Colonic mucosa (tissue), 4 donors: Measurements from ENCODE around the gene ABCF3. TPM values are rescaled to one million over a fixed set of nuclear protein-coding genes. Genes with fewer than 3 reads are reported as not detected.

ENCODE experiments used
- DNase-seq: peaks from one replicate; pipeline ENCODE4 v3.0.0-alpha.2; 2020
- H3K27ac ChIP-seq: fragments of 200-600 bp; one replicate; pipeline ENCODE4 v1.8.0; 2021
- H3K27me3 ChIP-seq: fragments of 200-600 bp; one replicate; pipeline ENCODE4 v1.8.0; 2021
- H3K36me3 ChIP-seq: fragments of 200-600 bp; one replicate; pipeline ENCODE4 v1.8.0; 2021
- H3K4me1 ChIP-seq: fragments of 200-600 bp; one replicate; pipeline ENCODE4 v1.8.0; 2021; ENCODE audit warnings: mild to moderate bottlenecking
- H3K4me3 ChIP-seq: fragments of 200-600 bp; one replicate; pipeline ENCODE4 v1.8.0; 2021
- H3K9ac ChIP-seq, 2 donors: one replicate each; pipeline ENCODE4 v1.7.0; 2013; ENCODE audit warnings: control low read depth in 2 of 2, low read depth in 2 of 2, low read length in 2 of 2
- H3K9me3 ChIP-seq: fragments of 200-600 bp; one replicate; pipeline ENCODE4 v1.8.0; 2021
- CTCF ChIP-seq: fragments of 200-600 bp; IDR thresholded peaks from one replicate; pipeline ENCODE4 v1.8.0; 2022; ENCODE audit warnings: antibody characterized with exemption, mild to moderate bottlenecking
- intact Hi-C: fragments of 100-400 bp; cut with DNase I; formaldehyde crosslinking; loops from one replicate; pipeline ENCODE4 v1.14.1; 2022
- total RNA-seq, 2 donors: library from RNA; stranded (reverse); fragmentation: NEBNext Ultra II Directional in 1 of 2; extraction: Animal tissue kit (Norgen Biotek cat#: 25700) in 1 of 2; gene quantifications; one replicate each; pipeline ENCODE4 v1.2.1, GENCODE V29; 2021
- donor health status: healthy.
- donor health status: DM: no; HTN: no; CAD: no.
- donor health status: DM: no; HTN: no; CAD: no.

ABCF3 gene
- total RNA-seq, result 10 to 100 TPM; 54.6 to 82.4 TPM

DNA sequence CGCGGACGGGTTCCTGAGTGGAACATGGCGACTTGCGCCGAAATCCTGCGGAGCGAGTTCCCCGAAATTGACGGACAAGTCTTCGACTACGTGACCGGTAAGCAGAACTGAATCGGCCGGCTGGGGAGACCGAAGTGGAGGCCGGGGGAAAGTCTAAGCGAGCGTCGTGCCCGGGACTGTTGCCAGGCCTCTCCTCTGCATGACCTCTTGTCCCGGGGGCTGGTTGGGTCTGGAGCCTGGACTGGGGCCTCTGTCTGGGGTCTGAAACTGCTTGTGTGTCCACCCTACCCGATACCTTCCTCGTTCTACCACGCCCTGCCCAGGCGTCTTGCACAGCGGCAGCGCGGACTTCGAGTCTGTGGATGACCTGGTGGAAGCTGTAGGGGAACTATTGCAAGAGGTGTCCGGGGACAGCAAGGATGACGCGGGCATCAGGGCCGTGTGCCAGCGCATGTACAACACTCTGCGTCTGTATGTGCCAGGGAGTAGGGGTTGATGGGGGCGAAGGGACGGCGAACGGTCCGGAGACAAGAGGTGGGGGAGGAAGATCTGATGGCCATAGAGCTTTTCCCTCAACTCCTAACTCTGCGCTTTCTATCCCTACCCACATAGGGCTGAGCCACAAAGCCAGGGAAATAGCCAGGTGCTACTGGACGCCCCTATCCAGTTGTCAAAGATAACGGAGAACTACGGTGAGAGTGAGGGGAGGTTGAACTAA lies at the start of gene ABCF3:
ABCF3 (plus strand) TSS at position 16 of the 718 bp plus-strand sequence; CDS start at position 25, 9 bp downstream.
- peak within 1 kb of the TSS; percentile 66 for H3K27ac ChIP-seq
- H3K9me3 ChIP-seq, result no peaks in the 10 kb centered on the region
- peak within 1 kb of the TSS; percentile 90 to 94 for H3K9ac ChIP-seq
- H3K36me3 ChIP-seq, result peaks cover 24% of the 10 kb centered on the region
- no peak for TF ChIP-seq CTCF
- H3K4me3 ChIP-seq, result peak within 1 kb of the TSS; percentile 66
- DNase-seq, result peak; percentile 63
- intact Hi-C loops, result no loop called here
- H3K4me1 ChIP-seq, result peaks cover 8% of the 10 kb centered on the region
- H3K27me3 ChIP-seq, result no peaks in the 10 kb centered on the region

- H3K27me3 ChIP-seq, result no peaks in the 10 kb centered on the region
- no peak overlapping the region for H3K9ac ChIP-seq
- intact Hi-C loops, result loop anchor here (5.0 kb wide), 1 partner anchor 102 kb away; no protein-coding TSS in a partner anchor
- no peak overlapping the region for H3K27ac ChIP-seq
- TF ChIP-seq CTCF, result no peak
- H3K9me3 ChIP-seq, result no peaks in the 10 kb centered on the region
- no peak for DNase-seq
- H3K36me3 ChIP-seq, result peaks cover 15% of the 10 kb centered on the region
- H3K4me1 ChIP-seq, result peaks cover 9% of the 10 kb centered on the region
- no peak overlapping the region for H3K4me3 ChIP-seq
Observed at GRCh38 chr3:184140436-184140835, 45.6 kb upstream of the ABCF3 start.

- Histone ChIP-seq H3K27ac (no peak overlapping the region), H3K36me3 (peaks cover 15% of the 10 kb centered on the region), H3K4me3 (no peak overlapping the region), H3K4me1 (no peaks in the 10 kb centered on the region), H3K9me3 (no peaks in the 10 kb centered on the region), H3K9ac (no peak overlapping the region), H3K27me3 (no peaks in the 10 kb centered on the region)
- DNase-seq, result no peak
- intact Hi-C loops, result loop anchor here (5.0 kb wide), 1 partner anchor 100 kb away; no protein-coding TSS in a partner anchor
- no peak for TF ChIP-seq CTCF
Observed at GRCh38 chr3:184142199-184142598, 43.8 kb upstream of the ABCF3 start.

DNA sequence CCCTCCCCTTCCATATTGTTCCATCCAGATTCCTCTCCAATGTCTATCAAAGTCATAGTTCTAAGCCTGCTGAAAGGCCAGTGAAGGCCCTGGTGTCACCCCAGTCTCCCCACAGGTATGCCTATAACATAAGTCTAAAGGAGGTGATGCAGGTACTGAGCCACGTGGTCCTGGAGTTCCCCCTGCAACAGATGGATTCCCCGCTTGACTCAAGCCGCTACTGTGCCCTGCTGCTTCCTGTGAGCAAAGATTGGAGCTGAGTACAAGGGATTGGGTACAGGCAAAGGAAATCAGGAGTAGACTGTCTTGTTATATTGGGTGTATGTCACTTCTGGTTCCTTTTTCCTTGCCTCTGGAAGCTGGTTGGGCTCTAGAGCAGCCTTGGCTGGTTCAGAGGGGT lies 42.7 kb upstream of the ABCF3 start:
- no peak for DNase-seq
- Histone ChIP-seq H3K9me3 (no peaks in the 10 kb centered on the region), H3K27ac (no peak overlapping the region), H3K9ac (no peak overlapping the region), H3K27me3 (no peaks in the 10 kb centered on the region), H3K36me3 (peaks cover 15% of the 10 kb centered on the region), H3K4me3 (no peak overlapping the region), H3K4me1 (no peaks in the 10 kb centered on the region)
- intact Hi-C loops, result loop anchor here (5.0 kb wide), 1 partner anchor 99 kb away; no protein-coding TSS in a partner anchor
- no peak for TF ChIP-seq CTCF

DNA sequence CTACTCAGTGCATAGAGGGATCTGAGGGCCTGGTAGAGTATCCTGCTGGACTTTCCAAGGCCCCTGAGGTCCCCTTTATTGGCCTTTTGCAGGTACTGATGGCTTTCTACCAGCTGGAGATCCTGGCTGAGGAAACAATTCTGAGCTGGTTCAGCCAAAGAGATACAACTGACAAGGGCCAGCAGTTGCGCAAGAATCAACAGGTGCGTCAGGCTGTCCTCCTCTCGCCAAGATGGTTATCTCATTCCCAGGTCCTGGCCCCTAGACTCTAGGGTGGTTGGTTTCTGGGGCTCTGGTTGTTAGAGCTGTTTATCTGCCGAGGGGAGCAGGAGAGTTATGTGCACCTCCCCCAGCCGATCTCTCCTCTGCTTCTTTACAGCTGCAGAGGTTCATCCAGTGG lies 41.5 kb upstream of the ABCF3 start:
- H3K27ac ChIP-seq, result no peak overlapping the region
- H3K4me1 ChIP-seq, result no peaks in the 10 kb centered on the region
- H3K36me3 ChIP-seq, result peaks cover 15% of the 10 kb centered on the region
- TF ChIP-seq CTCF, result no peak
- H3K9ac ChIP-seq, result no peak overlapping the region
- no peak for DNase-seq
- no peaks in the 10 kb centered on the region for H3K9me3 ChIP-seq
- no peak overlapping the region for H3K4me3 ChIP-seq
- H3K27me3 ChIP-seq, result no peaks in the 10 kb centered on the region
- intact Hi-C loops, result loop anchor here (5.0 kb wide), 1 partner anchor 98 kb away; no protein-coding TSS in a partner anchor
